NCI-H82 treated with DMSO at 0.1 percent for 48 hours (cell line): ENCODE data around the gene CLSTN2.

Source experiments
- DNase-seq: peaks from one replicate; lab custom pipeline; 2025; ENCODE audit not compliant: unreplicated experiment; lab: John Stamatoyannopoulos, UW

CLSTN2 gene

GRCh38 chr3:139941580-139941979, 6.6 kb downstream of the CLSTN2 start:
- no peak for DNase-seq

- no peak for DNase-seq
These were observed 9.4 kb downstream of the CLSTN2 start for GRCh38 chr3:139944256-139944910.

GRCh38 chr3:139945386-139945785, 10.4 kb downstream of the CLSTN2 start:
- DNase-seq, result no peak

- no peak for DNase-seq
These were observed 11.0 kb downstream of the CLSTN2 start for GRCh38 chr3:139945942-139946341.

GRCh38 chr3:139948467-139948866, 13.5 kb downstream of the CLSTN2 start:
- no peak for DNase-seq

GRCh38 chr3:139948898-139949297, 13.9 kb downstream of the CLSTN2 start:
- DNase-seq, result no peak

GRCh38 chr3:139953131-139953910, 18.3 kb downstream of the CLSTN2 start:
- no peak for DNase-seq

GRCh38 chr3:139954146-139954860, 19.3 kb downstream of the CLSTN2 start:
- DNase-seq, result peak; percentile 38

- DNase-seq, result no peak
These were observed 22.9 kb downstream of the CLSTN2 start for GRCh38 chr3:139957844-139958243.

- DNase-seq, result no peak
These were observed 34.4 kb downstream of the CLSTN2 start for GRCh38 chr3:139969386-139969785.

GRCh38 chr3:139970526-139970925, 35.5 kb downstream of the CLSTN2 start:
- DNase-seq, result no peak

GRCh38 chr3:139974809-139975425, 39.9 kb downstream of the CLSTN2 start:
- DNase-seq, result no peak

- no peak for DNase-seq
These were observed 40.8 kb downstream of the CLSTN2 start for GRCh38 chr3:139975594-139976365.

GRCh38 chr3:139978966-139979365, 44.0 kb downstream of the CLSTN2 start:
- no peak for DNase-seq

- DNase-seq, result no peak
These were observed 45.0 kb downstream of the CLSTN2 start for GRCh38 chr3:139979991-139980390.

GRCh38 chr3:139982404-139982803, 47.4 kb downstream of the CLSTN2 start:
- no peak for DNase-seq

- no peak for DNase-seq
These were observed 50.6 kb downstream of the CLSTN2 start for GRCh38 chr3:139985576-139985975.

- DNase-seq, result no peak
These were observed 52.9 kb downstream of the CLSTN2 start for GRCh38 chr3:139987908-139988307.

GRCh38 chr3:139988472-139989156, 53.6 kb downstream of the CLSTN2 start:
- no peak for DNase-seq

GRCh38 chr3:139994891-139995290, 59.9 kb downstream of the CLSTN2 start:
- peak; percentile 53 for DNase-seq
